Regular cardiac myocyte (primary cell): ENCODE data around the gene FADS1. TPM values are rescaled to one million over a fixed set of nuclear protein-coding genes. Genes with fewer than 3 reads are reported as not detected.

Source experiments
- total RNA-seq: library from RNA; depleted of rRNA; stranded (reverse); fragments of >200 nt; gene quantifications from 2 replicates; pipeline ENCODE4 v1.2.3, GENCODE V29; 2014

FADS1 gene
- 35.1 and 48.2 TPM in 2 replicates for total RNA-seq

GRCh38 chr11:61816736-61817455 is at the start of gene FADS1:
Gene FADS1 (minus strand): TSS chr11:61817003. CDS start chr11:61816929, 74 bp downstream.

DNA sequence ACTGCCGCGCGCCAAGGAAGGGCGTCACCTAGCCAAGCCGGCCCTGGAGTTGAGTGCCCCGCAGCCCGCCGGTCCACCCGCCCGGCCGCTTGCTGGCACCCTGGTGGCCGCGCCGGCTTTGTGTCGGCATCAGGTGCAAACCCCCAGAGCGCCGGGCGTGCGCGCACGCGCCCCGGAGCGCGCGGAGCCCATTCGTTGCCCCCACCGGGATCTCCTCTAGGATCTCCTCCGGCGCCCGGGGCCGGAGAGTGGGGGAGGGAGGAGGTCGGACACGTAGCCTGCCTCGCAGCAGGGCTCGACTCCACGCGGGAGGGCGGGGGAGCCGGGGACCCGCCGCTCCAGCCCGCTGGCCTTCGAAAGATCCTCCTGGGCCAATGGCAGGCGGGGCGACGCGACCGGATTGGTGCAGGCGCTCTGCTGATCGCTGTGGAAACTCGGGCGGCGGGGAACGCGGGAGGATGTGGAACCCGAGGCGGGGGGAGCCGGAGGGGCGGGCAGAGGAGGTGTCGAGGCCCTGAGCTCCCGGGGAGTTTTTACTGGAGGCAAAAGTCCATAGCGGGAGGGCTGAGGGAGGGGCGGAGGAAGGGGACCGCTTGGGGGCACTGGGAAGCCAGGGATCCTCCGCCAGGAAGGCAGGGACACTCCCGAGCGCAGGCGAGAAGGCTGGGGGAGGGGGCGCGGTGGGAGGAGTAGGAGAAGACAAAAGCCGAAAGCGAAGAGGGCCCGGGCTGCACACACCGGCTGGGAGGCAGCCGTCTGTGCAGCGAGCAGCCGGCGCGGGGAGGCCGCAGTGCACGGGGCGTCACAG is 11.0 kb upstream of the FADS1 start, which contains the start of gene FADS2:
Gene FADS2 (plus strand): TSS at position 730 of the 808 bp plus-strand sequence. CDS start 91 bp downstream, outside the sequence.

DNA sequence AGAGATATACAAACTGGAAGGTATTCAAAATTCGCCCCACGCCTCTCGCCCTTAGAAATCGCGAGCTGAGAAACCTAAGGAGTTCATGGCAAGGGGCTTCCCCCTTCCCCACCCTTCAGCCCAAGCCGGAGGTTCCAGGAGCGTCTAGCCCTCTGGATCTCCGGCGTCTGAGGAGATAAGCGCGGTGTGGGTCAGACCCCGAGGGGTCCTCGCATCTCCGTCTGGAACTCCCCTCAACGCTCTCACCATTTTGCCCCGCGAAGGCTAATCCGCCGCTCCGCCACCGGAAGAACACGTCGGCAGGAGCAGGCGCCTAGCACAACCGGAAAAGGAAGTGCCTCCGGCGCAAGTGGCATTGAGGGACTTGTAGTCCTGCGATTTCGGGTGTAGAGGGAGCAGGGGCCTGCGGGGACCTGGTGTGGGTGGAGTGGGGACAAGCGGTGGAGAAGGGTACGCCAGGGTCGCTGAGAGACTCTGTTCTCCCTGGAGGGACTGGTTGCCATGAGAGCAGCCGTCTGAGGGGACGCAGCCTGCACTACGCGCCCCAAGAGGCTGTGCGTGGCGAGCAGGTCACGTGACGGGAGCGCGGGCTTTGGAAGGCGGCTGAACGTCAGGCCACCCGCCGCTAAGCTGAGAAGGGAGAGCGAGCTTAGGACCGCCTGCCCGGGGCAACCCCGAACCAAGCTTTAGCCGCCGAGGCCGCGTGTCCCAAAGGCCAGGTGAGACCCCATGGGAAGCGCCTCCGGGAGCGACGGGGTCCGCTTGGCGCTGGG is 24.3 kb downstream of the FADS1 start, which contains the start of the genes FEN1 and TMEM258:
Gene FEN1 (plus strand): TSS at position 602 of the 773 bp plus-strand sequence. CDS start 2,451 bp downstream, outside the sequence.
Gene TMEM258 (minus strand): TSS at position 290 of the 773 bp plus-strand sequence. CDS start 41 bp downstream, at position 249.

DNA sequence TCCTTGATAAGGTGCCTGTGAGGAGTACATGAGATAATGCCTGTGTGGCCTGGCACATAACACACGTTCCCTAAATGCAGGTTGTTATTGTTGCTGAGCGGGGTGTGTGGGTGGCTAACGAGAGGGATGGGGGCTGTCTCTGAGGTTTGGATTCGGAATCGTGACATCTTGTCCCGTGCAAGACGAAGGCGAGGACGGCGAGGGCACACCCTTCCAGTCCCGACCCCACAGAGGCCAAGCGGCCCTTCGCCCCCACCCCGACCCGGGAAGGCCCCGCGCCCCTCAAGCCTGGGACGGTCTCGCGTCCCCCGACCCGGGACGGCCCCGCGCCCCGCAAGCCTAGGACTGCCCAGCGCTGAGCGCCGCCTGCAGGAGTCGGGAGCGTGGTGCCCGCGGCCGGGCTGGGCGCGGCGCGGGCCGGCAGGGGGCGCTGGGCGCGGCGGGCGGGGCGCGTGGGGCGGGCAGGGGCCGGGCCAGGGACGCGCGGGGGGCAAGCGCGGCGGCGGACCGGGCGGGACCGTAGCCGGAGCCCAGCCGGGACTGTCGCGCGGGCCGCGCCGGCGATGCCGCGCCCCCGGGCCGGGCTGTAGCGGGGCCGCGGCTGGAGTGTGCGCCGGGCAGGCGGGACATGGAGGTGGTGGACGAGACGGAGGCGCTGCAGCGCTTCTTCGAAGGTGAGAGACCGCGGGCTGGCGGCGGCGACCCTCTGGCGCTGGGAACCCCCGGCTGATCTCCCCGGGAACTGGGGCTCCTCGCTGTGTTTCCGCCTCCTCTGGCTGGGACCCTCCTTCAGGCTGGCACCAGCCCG is 64.5 kb downstream of the FADS1 start, which contains the start of gene MYRF:
Gene MYRF (plus strand): TSS at position 520 of the 808 bp plus-strand sequence. CDS start 109 bp downstream, at position 629.

Other genes with a start within 250 kb of the FADS1 start
- gene SYT7, start 235.9 kb downstream of the FADS1 start, total RNA-seq = 0.19 and 0.85 TPM in 2 replicates
- gene DAGLA, start 136.6 kb downstream of the FADS1 start, total RNA-seq = 2.3 and 2.7 TPM in 2 replicates
- gene MYRF, start 64.4 kb downstream of the FADS1 start, total RNA-seq = 1.3 and 2.0 TPM in 2 replicates
- gene TMEM258, start 24.4 kb downstream of the FADS1 start, total RNA-seq = 54.6 and 67.9 TPM in 2 replicates
- gene FEN1, start 24.1 kb downstream of the FADS1 start, total RNA-seq = 11.0 and 79.0 TPM in 2 replicates
- gene FADS2, start 11.3 kb upstream of the FADS1 start, total RNA-seq = 57.5 and 125 TPM in 2 replicates
- 92.8 and 113 TPM in 2 replicates for gene FADS3, start 74.5 kb upstream of the FADS1 start, total RNA-seq
- gene RAB3IL1, start 100.6 kb upstream of the FADS1 start, total RNA-seq = 1.9 and 6.5 TPM in 2 replicates
- 0.96 and 9.9 TPM in 2 replicates for gene BEST1, start 133.3 kb upstream of the FADS1 start, total RNA-seq
- gene FTH1, start 150.6 kb upstream of the FADS1 start, total RNA-seq = 505 and 1,736 TPM in 2 replicates